Fibroblast of the aortic adventitia (primary cell): ENCODE measurements around the gene DSC1. TPM values are rescaled to one million over a fixed set of nuclear protein-coding genes. Genes with fewer than 3 reads are reported as not detected.

Source experiments
- DNase-seq: peaks from one replicate; pipeline ENCODE4 v3.0.0-alpha.2; 2010; ENCODE audit warnings: low read depth
- H3K4me3 ChIP-seq: 2 replicates; pipeline ENCODE4 v1.5.1; 2011; ENCODE audit warnings: low read depth, mild to moderate bottlenecking, control low read depth, low read length, moderate library complexity
- total RNA-seq: library from RNA; depleted of rRNA; stranded (reverse); fragments of >200 nt; gene quantifications from 2 replicates; pipeline ENCODE4 v1.2.3, GENCODE V29; 2012; ENCODE audit warnings: low replicate concordance
- TF ChIP-seq, protein P1 (sequence below): IDR thresholded peaks from 2 replicates; pipeline ENCODE4 v1.5.1; 2011; ENCODE audit warnings: mild to moderate bottlenecking, low read length, control low read depth, inconsistent platforms; ENCODE audit not compliant: insufficient read depth

DSC1 gene
- total RNA-seq, 1 donor: not detected

- TF ChIP-seq, protein P1, sequence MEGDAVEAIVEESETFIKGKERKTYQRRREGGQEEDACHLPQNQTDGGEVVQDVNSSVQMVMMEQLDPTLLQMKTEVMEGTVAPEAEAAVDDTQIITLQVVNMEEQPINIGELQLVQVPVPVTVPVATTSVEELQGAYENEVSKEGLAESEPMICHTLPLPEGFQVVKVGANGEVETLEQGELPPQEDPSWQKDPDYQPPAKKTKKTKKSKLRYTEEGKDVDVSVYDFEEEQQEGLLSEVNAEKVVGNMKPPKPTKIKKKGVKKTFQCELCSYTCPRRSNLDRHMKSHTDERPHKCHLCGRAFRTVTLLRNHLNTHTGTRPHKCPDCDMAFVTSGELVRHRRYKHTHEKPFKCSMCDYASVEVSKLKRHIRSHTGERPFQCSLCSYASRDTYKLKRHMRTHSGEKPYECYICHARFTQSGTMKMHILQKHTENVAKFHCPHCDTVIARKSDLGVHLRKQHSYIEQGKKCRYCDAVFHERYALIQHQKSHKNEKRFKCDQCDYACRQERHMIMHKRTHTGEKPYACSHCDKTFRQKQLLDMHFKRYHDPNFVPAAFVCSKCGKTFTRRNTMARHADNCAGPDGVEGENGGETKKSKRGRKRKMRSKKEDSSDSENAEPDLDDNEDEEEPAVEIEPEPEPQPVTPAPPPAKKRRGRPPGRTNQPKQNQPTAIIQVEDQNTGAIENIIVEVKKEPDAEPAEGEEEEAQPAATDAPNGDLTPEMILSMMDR: no peak
- no peak for DNase-seq
- H3K4me3 ChIP-seq: no peak overlapping the region
These were observed 62.0 kb downstream of the DSC1 start for GRCh38 chr18:31100436-31101182.

GRCh38 chr18:31099450-31100230, 63.0 kb downstream of the DSC1 start:
- TF ChIP-seq, protein P1: no peak
- H3K4me3 ChIP-seq: no peak overlapping the region
- no peak for DNase-seq

DNA sequence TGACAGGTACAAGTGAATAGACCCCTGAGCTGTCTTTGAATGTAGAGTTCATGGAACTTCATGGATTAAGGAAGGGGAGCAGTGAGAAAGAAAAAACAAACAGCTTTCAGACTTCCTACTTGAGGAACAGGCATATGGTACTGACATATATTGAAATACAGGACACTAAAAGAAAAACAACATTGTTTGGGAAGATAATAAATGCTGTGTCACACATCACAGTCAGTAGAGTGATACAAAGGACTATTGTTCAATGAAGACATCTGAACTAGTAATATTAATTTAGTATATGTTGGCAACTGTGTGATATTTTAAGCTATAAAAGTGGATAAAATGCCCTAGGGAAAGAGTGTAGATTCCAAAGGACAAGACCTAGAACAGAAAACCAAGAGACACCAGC, 63.8 kb downstream of the DSC1 start:
- TF ChIP-seq, protein P1: no peak
- no peak for DNase-seq
- H3K4me3 ChIP-seq: no peak overlapping the region

GRCh38 chr18:31097666-31098065, 65.0 kb downstream of the DSC1 start:
- no peak overlapping the region for H3K4me3 ChIP-seq
- DNase-seq: no peak
- TF ChIP-seq, protein P1: no peak

- DNase-seq: no peak
- TF ChIP-seq, protein P1: no peak
- no peak overlapping the region for H3K4me3 ChIP-seq
These were observed 68.8 kb downstream of the DSC1 start for GRCh38 chr18:31093880-31094279.

GRCh38 chr18:31093294-31093693, 69.4 kb downstream of the DSC1 start:
- TF ChIP-seq, protein P1: no peak

More at GRCh38 chr18:31093294-31093693, 69.4 kb downstream of the DSC1 start:
- H3K4me3 ChIP-seq: no peak overlapping the region
- no peak for DNase-seq
